Measurements from ENCODE around the gene NLRC3.
A peak's percentile ranks its signal among the peaks of the same experiment; 100 is the strongest.
"Not testable (repeated sequence)": the region's sequence is repeated elsewhere in the genome, so short reads cannot be mapped to it uniquely, and the experiment has no call there.

NLRC3 gene

GRCh38 chr16:3611146-3611975 is 34.2 kb upstream of the NLRC3 start, which contains the start of gene SLX4:
SLX4 (minus strand) TSS chr16:3611606; CDS start chr16:3608964, 2,642 bp downstream.
- FAIRE-seq, result no peak

GRCh38 chr16:3610698-3611145 is 33.5 kb upstream of the NLRC3 start:
- DNase-seq (ENCODE audit: insufficient read length, low spot score) (no peak), FAIRE-seq (no peak)
- TF ChIP-seq, protein P1, sequence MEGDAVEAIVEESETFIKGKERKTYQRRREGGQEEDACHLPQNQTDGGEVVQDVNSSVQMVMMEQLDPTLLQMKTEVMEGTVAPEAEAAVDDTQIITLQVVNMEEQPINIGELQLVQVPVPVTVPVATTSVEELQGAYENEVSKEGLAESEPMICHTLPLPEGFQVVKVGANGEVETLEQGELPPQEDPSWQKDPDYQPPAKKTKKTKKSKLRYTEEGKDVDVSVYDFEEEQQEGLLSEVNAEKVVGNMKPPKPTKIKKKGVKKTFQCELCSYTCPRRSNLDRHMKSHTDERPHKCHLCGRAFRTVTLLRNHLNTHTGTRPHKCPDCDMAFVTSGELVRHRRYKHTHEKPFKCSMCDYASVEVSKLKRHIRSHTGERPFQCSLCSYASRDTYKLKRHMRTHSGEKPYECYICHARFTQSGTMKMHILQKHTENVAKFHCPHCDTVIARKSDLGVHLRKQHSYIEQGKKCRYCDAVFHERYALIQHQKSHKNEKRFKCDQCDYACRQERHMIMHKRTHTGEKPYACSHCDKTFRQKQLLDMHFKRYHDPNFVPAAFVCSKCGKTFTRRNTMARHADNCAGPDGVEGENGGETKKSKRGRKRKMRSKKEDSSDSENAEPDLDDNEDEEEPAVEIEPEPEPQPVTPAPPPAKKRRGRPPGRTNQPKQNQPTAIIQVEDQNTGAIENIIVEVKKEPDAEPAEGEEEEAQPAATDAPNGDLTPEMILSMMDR (IDR thresholded peaks at IDR 0.05; ENCODE audit: insufficient read depth, missing control alignments), result no peak

More at GRCh38 chr16:3611146-3611975, 34.2 kb upstream of the NLRC3 start, which contains the start of gene SLX4:
- TF ChIP-seq, protein P1 (IDR thresholded peaks at IDR 0.05; ENCODE audit: insufficient read depth, missing control alignments), result no peak
- peak; percentile 97 for DNase-seq (ENCODE audit: insufficient read length, low spot score)

GRCh38 chr16:3609895-3610697 is 32.9 kb upstream of the NLRC3 start:
- FAIRE-seq, result no peak
- TF ChIP-seq, protein P1 (IDR thresholded peaks at IDR 0.05; ENCODE audit: insufficient read depth, missing control alignments), result no peak
- no peak for DNase-seq (ENCODE audit: insufficient read length, low spot score)

DNA sequence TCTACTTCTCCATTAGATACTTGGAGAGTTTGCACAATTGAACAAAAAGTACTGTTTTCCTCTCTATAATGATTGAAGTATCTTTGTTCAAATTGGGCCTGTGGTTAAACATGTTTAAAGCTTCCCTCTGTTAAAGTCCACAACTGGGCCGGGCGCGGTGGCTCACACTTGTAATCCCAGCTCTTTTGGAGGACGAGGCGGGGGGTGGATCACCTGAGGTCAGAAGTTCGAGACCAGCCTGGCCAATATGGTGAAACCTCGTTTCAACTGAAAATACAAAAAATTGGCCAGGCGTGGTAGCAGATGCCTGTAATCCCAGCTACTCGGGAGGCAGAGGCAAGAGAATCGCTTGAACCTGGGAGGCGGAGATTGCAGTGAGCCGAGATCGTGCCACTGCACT is 31.8 kb upstream of the NLRC3 start:
- DNase-seq (ENCODE audit: insufficient read length, low spot score); FAIRE-seq: not testable (repeated sequence)

GRCh38 chr16:3608069-3608468 is 30.9 kb upstream of the NLRC3 start:
- TF ChIP-seq, protein P1 (IDR thresholded peaks at IDR 0.05; ENCODE audit: insufficient read depth, missing control alignments), result no peak
- DNase-seq (ENCODE audit: insufficient read length, low spot score) (no peak), FAIRE-seq (no peak)

- DNase-seq (ENCODE audit: insufficient read length, low spot score) (no peak), FAIRE-seq (no peak)
- TF ChIP-seq, protein P1 (IDR thresholded peaks at IDR 0.05; ENCODE audit: insufficient read depth, missing control alignments), result no peak
These were observed 30.4 kb upstream of the NLRC3 start for GRCh38 chr16:3607634-3608033.

DNA sequence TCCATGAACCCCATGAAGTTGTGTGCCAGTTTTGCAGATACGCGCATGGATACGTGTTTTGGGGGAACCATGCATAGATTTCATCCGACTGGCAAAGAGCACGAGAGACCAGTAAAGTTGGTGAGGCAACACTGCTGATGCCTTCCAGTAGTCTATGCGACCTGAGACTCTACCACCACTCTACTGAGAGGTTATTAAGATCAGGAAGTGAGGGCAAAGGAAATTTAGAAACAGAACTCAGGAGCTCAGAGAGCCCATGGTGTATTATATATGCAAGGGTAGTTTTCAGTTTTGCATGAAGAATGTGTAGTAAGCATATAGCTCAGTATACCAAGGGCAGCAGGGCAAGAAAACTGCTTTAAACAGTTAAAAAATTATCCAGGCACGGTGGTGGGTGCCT is 30.0 kb upstream of the NLRC3 start:
- FAIRE-seq (no peak), DNase-seq (ENCODE audit: insufficient read length, low spot score) (no peak)
- TF ChIP-seq, protein P1 (IDR thresholded peaks at IDR 0.05; ENCODE audit: insufficient read depth, missing control alignments), result no peak

All from D721Med (cell line).